C4-2B (cell line): ENCODE results near the gene NCEH1.

ENCODE experiments used
- H3K27ac ChIP-seq: fragments of 450-650 bp; 2 replicates; pipeline ENCODE4 v1.5.1; 2017
- CTCF ChIP-seq: fragments of 450-650 bp; conservative IDR thresholded peaks from 2 replicates; pipeline ENCODE4 v1.5.1; 2017; ENCODE audit warnings: mild to moderate bottlenecking
- ZFX ChIP-seq: fragments of 450-650 bp; IDR thresholded peaks from 2 replicates; pipeline ENCODE4 v1.6.1; 2017

NCEH1 gene

DNA sequence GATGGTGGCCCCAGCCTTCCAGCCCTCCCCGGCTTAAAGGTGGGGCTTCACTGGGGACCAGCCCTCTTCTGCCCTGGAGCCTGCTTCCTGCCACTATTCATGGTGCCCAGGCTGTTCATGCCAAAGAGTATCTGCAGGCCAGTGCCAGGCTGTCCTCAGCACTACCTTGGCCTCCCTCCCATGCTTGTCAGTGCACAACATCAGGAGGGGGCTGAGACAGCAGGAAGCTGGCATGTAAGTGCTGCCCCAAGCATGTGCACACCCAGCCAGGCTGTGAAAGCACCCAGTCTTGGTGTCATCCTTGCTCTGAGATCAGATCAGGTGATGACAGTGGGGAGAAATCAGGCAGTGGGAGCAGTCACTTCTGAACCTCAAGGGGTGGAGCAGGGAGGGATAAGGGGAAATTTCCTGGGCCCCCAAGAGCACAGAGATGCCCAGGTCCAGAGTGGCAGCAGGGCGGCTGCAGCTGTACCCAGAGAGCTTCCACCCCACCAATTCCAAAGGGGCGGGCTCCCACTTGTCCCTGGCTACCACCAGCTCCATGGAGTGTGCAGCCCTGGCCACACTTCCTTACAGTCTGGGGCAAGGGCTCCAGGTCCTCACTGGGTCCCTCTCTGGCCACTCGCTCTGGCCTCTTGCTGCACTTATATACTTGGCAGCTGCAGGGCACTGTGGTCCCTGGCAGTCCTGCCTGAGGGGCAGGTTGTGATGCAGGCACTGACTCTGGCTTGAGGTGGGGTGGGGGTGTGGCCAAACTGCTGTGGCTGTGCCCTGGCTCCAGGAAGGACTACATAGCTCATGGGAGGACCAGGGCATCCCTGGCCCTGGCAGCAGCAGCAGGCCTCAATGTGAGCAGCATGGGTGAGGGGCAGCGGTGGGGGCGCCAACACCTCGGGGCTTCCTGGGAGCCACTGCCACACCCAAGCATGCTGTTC, 96.3 kb downstream of the NCEH1 start:
- TF ChIP-seq CTCF (no peak), ZFX (no peak)
- H3K27ac ChIP-seq, result no peak overlapping the region

DNA sequence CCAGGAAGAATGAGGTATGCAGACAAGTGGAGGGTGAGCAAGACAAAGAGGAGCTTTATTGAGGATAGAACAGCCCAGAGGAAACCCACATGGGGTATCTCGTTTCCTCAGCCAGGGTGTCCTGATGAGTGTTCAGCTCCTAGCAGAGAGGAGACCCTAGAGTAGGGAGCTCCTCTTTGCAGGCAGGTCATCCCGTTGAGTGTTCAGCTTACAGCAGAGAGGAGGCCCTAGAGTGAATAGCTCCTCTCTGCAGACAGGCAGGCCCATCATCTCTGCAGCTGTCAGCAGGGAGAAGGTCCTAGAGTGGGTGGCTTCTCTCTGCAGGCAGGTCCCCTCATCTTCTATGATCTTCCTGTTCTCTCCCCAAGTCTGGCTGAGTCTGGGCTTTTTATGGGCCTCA, 97.0 kb downstream of the NCEH1 start:
- TF ChIP-seq ZFX, result no peak
- TF ChIP-seq CTCF, result no peak
- H3K27ac ChIP-seq, result no peak overlapping the region

DNA sequence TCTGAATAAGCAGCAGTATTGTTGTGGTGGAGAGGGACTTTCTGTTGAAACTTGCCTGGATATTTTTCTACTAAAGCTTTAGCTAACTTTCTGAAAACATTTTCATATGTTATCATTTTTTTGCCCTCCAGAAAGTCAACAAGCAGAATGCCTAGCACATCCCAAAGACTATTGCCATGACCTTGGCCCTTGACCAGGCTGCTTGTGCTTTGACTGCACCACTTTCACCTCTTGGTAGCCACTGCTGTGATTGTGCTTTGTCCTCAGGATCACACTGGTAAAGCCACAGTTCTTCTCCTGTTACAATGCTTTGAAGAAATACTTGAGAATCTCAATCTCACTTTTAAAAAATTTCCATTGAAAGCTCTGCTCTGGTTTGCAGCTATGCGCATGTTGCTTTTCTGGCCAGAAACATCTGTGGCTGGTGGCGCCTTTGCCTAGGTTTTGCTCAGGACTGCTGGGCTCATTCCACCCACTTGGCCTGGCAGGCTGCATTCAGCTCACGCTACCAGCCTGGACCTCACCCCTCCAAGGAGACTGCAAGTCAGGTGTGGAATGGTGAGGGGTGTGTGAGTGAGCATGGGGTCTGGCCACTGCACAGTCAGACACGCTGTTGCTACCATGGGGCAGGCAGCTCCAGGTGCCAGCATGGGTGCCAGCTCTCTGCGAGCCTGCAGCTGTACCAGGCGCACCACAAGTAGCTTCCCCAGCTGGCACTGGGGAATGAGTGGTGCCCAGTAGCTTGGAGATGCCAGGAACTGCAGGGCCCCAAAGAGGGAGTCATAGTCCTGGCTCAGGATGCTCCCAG, 97.8 kb downstream of the NCEH1 start:
- H3K27ac ChIP-seq, result no peak overlapping the region
- no peak for TF ChIP-seq CTCF
- no peak for TF ChIP-seq ZFX

GRCh38 chr3:172609750-172610149, 101.1 kb downstream of the NCEH1 start:
- peak overlapping the region; percentile 77; the same call in 1 of the 2 replicates for H3K27ac ChIP-seq
- no peak for TF ChIP-seq CTCF
- no peak for TF ChIP-seq ZFX

DNA sequence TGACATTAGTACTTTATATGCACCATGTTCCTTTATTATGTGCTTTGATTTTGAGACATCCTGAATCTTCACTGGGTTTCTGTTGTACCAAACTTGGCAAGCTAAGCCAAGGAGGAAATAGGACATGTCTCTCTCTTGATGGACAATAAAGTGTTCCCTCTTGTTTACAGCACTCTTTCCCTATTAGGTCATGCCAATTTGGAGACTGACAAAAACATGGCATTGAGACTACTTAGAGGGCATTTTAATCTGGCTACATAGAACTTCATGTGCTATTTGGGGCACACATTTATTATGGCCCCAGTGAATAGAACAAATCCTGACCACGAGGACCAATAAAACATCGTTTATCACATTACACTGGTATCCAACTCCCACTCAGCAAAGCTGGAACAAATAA, 102.3 kb downstream of the NCEH1 start:
- peak overlapping the region; percentile 77; the same call in 1 of the 2 replicates for H3K27ac ChIP-seq
- TF ChIP-seq CTCF, result no peak
- no peak for TF ChIP-seq ZFX

DNA sequence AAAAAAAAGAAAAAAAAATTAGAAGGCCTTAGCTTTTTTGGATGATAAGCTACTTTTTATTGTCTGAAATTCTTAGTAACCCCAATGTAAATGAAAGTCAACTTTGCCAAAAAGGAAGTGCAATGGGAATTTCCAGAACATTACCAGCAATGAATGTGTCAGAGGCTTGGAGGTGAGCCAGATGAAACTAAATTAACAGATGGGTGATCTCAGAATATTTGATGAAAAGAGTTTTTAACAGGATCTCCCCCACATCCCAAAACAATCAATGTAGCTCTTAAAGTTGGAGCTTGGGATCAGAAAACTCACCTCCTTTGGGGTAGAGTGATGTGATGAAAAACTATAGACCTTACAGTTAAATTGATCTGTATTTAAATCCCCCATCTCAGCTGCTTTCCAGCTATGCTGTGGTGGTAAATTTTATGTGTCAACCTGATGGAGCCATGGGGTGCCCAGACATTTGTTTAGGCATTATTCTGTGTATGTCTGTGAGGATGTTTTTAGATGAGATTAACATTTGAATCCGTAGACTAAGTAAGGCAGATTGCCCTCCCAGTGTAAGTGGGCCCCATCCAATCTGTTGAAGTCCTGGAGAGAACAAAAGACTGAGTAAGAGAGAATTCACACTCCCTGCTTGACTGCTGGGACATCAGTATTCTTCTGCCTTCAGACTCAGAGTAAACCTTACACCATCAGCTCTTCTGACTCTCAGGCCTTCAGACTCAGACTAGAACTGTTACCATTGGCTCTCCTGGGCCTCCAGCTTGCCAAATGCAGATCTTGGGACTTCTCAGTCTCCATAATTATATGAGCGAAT, 103.4 kb downstream of the NCEH1 start:
- peak overlapping the region; percentile 73 for H3K27ac ChIP-seq
- TF ChIP-seq ZFX, result no peak
- no peak for TF ChIP-seq CTCF
